ENCODE measurements around the gene PPFIBP1. TPM values are rescaled to one million over a fixed set of nuclear protein-coding genes. Genes with fewer than 3 reads are reported as not detected.
A peak's percentile ranks its signal among the peaks of the same experiment; 100 is the strongest.
"Not testable (repeated sequence)": the region's sequence is repeated elsewhere in the genome, so short reads cannot be mapped to it uniquely, and the experiment has no call there.

Gene PPFIBP1
- total and polyA plus RNA-seq, 4 experiments from 2014 or later: 2.1 to 6.5 (median 3.8) TPM

GRCh38 chr12:27651201-27651600 is 127.2 kb downstream of the PPFIBP1 start:
- Histone ChIP-seq H3K27me3 (ENCODE audit: insufficient read depth, low read length) (no peaks in the 10 kb centered on the region), H3K9me3 (ENCODE audit: control insufficient read depth in 1 of 2, low read length in 2 of 2) (no peaks in the 10 kb centered on the region), H3K4me3 (ENCODE audit: low read length in 2 of 2) (no peak overlapping the region), H3K4me1 (ENCODE audit: insufficient read depth, low read length) (no peaks in the 10 kb centered on the region), H3K27ac (ENCODE audit: low read depth, low read length) (no peak overlapping the region), H3K36me3 (ENCODE audit: insufficient read depth, low read length) (no peaks in the 10 kb centered on the region)
- Mint-ChIP-seq H3K27me3 (no peaks in the 10 kb centered on the region), H3K4me1 (peaks cover 0 to 2% (median 0%) of the 10 kb centered on the region in 4 donors), H3K27ac (no peak overlapping the region), H3K4me3 (no peak overlapping the region), H3K9me3 (no peaks in the 10 kb centered on the region), H3K36me3 (no peaks in the 10 kb centered on the region)
- DNase-seq: no peak
- CTCF ChIA-PET (ENCODE audit: partially characterized antibody): interaction anchor here (0.9 kb wide), 1 partner anchor 216 kb away, joined by 4 read pairs; no protein-coding TSS in a partner anchor
- POLR2A ChIA-PET (ENCODE audit: partially characterized antibody): no interaction called here
- intact Hi-C loops (cut with micrococcal nuclease): no loop called here

- Mint-ChIP-seq H3K36me3 (no peaks in the 10 kb centered on the region), H3K4me1 (peaks cover 0 to 2% (median 0%) of the 10 kb centered on the region in 4 donors), H3K4me3 (no peak overlapping the region), H3K27ac (no peak overlapping the region), H3K9me3 (no peaks in the 10 kb centered on the region), H3K27me3 (no peaks in the 10 kb centered on the region)
- ChIA-PET CTCF (ENCODE audit: partially characterized antibody) (interaction anchor here (0.8 to 1.8 kb wide), 6 partner anchors 8 to 218 kb away, joined by 3 to 11 read pairs (median 4); no protein-coding TSS in a partner anchor), POLR2A (ENCODE audit: partially characterized antibody) (no interaction called here)
- peak; percentile 18 to 32 (median 27) for DNase-seq
- no peak overlapping the region for H3K27ac ChIP-seq (ENCODE audit: low read depth, low read length)
- H3K4me3 ChIP-seq (ENCODE audit: low read length in 2 of 2): no peak overlapping the region
- no peaks in the 10 kb centered on the region for H3K27me3 ChIP-seq (ENCODE audit: insufficient read depth, low read length)
- H3K9me3 ChIP-seq (ENCODE audit: control insufficient read depth in 1 of 2, low read length in 2 of 2): no peaks in the 10 kb centered on the region
- H3K4me1 ChIP-seq (ENCODE audit: insufficient read depth, low read length): no peaks in the 10 kb centered on the region
- intact Hi-C loops (cut with micrococcal nuclease): loop anchor here (1.0 kb wide), 1 partner anchor 217 kb away; no protein-coding TSS in a partner anchor
- H3K36me3 ChIP-seq (ENCODE audit: insufficient read depth, low read length): no peaks in the 10 kb centered on the region
These were observed 128.3 kb downstream of the PPFIBP1 start for GRCh38 chr12:27652174-27652763.

DNA sequence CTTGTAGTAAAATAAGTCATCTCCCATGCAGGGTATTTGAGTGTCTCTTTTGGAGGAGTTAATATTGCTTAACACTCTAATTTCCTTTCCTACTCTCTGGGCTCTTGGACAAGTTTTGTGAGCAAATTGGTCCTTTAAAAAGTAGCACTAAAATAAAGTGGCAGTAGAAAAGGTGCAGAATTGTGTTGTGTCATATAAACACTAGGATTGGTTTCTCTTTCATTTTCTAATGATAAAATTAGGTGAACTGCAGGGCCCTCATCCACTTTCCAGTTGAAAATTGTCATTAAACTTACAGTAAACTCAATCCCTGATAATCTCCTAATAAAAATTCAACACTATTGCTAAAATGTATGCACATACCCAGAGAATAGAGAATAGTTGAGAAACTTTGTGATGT is 129.7 kb downstream of the PPFIBP1 start:
- Mint-ChIP-seq H3K9me3 (no peaks in the 10 kb centered on the region), H3K4me3 (no peak overlapping the region), H3K36me3 (no peaks in the 10 kb centered on the region), H3K27ac (no peak overlapping the region), H3K4me1 (peaks cover 0 to 2% (median 0%) of the 10 kb centered on the region in 4 donors), H3K27me3 (no peaks in the 10 kb centered on the region)
- ChIA-PET POLR2A (ENCODE audit: partially characterized antibody) (no interaction called here), CTCF (ENCODE audit: partially characterized antibody) (interaction anchor here (0.8 to 1.8 kb wide), 3 partner anchors 10 to 220 kb away, joined by 3 to 11 read pairs (median 8); no protein-coding TSS in a partner anchor)
- intact Hi-C loops (cut with micrococcal nuclease): no loop called here
- Histone ChIP-seq H3K36me3 (ENCODE audit: insufficient read depth, low read length) (no peaks in the 10 kb centered on the region), H3K27me3 (ENCODE audit: insufficient read depth, low read length) (no peaks in the 10 kb centered on the region), H3K27ac (ENCODE audit: low read depth, low read length) (no peak overlapping the region), H3K4me3 (ENCODE audit: low read length in 2 of 2) (no peak overlapping the region), H3K4me1 (ENCODE audit: insufficient read depth, low read length) (no peaks in the 10 kb centered on the region), H3K9me3 (ENCODE audit: control insufficient read depth in 1 of 2, low read length in 2 of 2) (no peaks in the 10 kb centered on the region)
- DNase-seq: no peak

GRCh38 chr12:27655476-27655875 is 131.5 kb downstream of the PPFIBP1 start:
- H3K36me3 ChIP-seq (ENCODE audit: insufficient read depth, low read length); POLR2A ChIA-PET (ENCODE audit: partially characterized antibody); H3K27me3 ChIP-seq (ENCODE audit: insufficient read depth, low read length); H3K4me3 Mint-ChIP-seq; H3K9me3 ChIP-seq (ENCODE audit: control insufficient read depth in 1 of 2, low read length in 2 of 2); H3K9me3 Mint-ChIP-seq; DNase-seq; H3K27me3 Mint-ChIP-seq; H3K36me3 Mint-ChIP-seq; H3K27ac ChIP-seq (ENCODE audit: low read depth, low read length); intact Hi-C loops (cut with micrococcal nuclease); H3K4me1 ChIP-seq (ENCODE audit: insufficient read depth, low read length); H3K4me1 Mint-ChIP-seq; H3K4me3 ChIP-seq (ENCODE audit: low read length in 2 of 2); H3K27ac Mint-ChIP-seq: not testable (repeated sequence)
- CTCF ChIA-PET (ENCODE audit: partially characterized antibody): interaction anchor here (1.6 kb wide), 1 partner anchor 221 kb away, joined by 8 read pairs; no protein-coding TSS in a partner anchor

GRCh38 chr12:27657296-27657695 is 133.3 kb downstream of the PPFIBP1 start:
- peaks cover 0 to 7% of the 10 kb centered on the region in 2 donors for H3K36me3 Mint-ChIP-seq
- ChIA-PET POLR2A (ENCODE audit: partially characterized antibody) (no interaction called here), CTCF (ENCODE audit: partially characterized antibody) (no interaction called here)
- H3K4me3 Mint-ChIP-seq: no peak overlapping the region
- H3K9me3 ChIP-seq (ENCODE audit: control insufficient read depth in 1 of 2, low read length in 2 of 2): no peaks in the 10 kb centered on the region
- H3K27me3 Mint-ChIP-seq: peaks cover 0 to 2% of the 10 kb centered on the region in 2 donors
- H3K27me3 ChIP-seq (ENCODE audit: insufficient read depth, low read length): no peaks in the 10 kb centered on the region
- DNase-seq: no peak
- no peaks in the 10 kb centered on the region for H3K4me1 ChIP-seq (ENCODE audit: insufficient read depth, low read length)
- H3K27ac ChIP-seq (ENCODE audit: low read depth, low read length): no peak overlapping the region
- no peaks in the 10 kb centered on the region for H3K9me3 Mint-ChIP-seq
- H3K4me3 ChIP-seq (ENCODE audit: low read length in 2 of 2): no peak overlapping the region
- intact Hi-C loops (cut with micrococcal nuclease): no loop called here
- peaks cover 0 to 2% (median 0%) of the 10 kb centered on the region in 4 donors for H3K4me1 Mint-ChIP-seq
- no peak overlapping the region for H3K27ac Mint-ChIP-seq
- no peaks in the 10 kb centered on the region for H3K36me3 ChIP-seq (ENCODE audit: insufficient read depth, low read length)

- H3K9me3 Mint-ChIP-seq: peaks cover 0 to 2% (median 0%) of the 10 kb centered on the region in 8 donors
- ChIA-PET POLR2A (ENCODE audit: partially characterized antibody) (no interaction called here), CTCF (ENCODE audit: partially characterized antibody) (no interaction called here)
- H3K9me3 ChIP-seq (ENCODE audit: control insufficient read depth in 1 of 2, low read length in 2 of 2): no peaks in the 10 kb centered on the region
- peaks cover 0 to 3% of the 10 kb centered on the region in 2 donors for H3K27me3 Mint-ChIP-seq
- intact Hi-C loops (cut with micrococcal nuclease): no loop called here
- H3K4me3 Mint-ChIP-seq: no peak overlapping the region
- H3K36me3 Mint-ChIP-seq: peaks cover 0 to 13% of the 10 kb centered on the region in 2 donors
- no peaks in the 10 kb centered on the region for H3K27me3 ChIP-seq (ENCODE audit: insufficient read depth, low read length)
- no peak for DNase-seq
- no peak overlapping the region for H3K27ac ChIP-seq (ENCODE audit: low read depth, low read length)
- H3K4me1 Mint-ChIP-seq: no peaks in the 10 kb centered on the region
- no peak overlapping the region for H3K27ac Mint-ChIP-seq
- no peaks in the 10 kb centered on the region for H3K4me1 ChIP-seq (ENCODE audit: insufficient read depth, low read length)
- no peaks in the 10 kb centered on the region for H3K36me3 ChIP-seq (ENCODE audit: insufficient read depth, low read length)
- H3K4me3 ChIP-seq (ENCODE audit: low read length in 2 of 2): no peak overlapping the region
These were observed 141.7 kb downstream of the PPFIBP1 start for GRCh38 chr12:27665704-27666103.

DNA sequence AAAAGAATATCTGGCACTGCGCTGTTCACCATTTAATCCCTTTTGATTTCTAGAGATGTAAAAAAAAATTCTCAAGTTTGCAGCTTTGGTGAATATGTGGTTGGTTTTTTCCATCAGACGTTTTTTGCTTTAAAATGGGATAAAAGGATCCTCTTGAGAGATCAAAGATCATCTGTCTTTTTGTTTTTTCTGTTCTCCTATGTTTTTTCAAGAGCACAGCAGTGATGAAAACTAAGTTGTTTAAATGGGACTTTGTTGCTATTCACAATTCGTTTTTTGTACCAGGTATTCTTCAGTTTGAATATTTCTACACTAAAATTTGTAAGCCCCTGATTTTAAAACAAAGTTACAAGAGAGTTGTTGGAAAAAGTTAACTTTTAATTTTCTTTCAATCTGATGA is 142.5 kb downstream of the PPFIBP1 start:
- Histone ChIP-seq H3K36me3 (ENCODE audit: insufficient read depth, low read length) (no peaks in the 10 kb centered on the region), H3K9me3 (ENCODE audit: control insufficient read depth in 1 of 2, low read length in 2 of 2) (no peaks in the 10 kb centered on the region), H3K4me1 (ENCODE audit: insufficient read depth, low read length) (no peaks in the 10 kb centered on the region), H3K27me3 (ENCODE audit: insufficient read depth, low read length) (no peaks in the 10 kb centered on the region), H3K27ac (ENCODE audit: low read depth, low read length) (no peak overlapping the region), H3K4me3 (ENCODE audit: low read length in 2 of 2) (no peak overlapping the region)
- CTCF ChIA-PET (ENCODE audit: partially characterized antibody): no interaction called here
- POLR2A ChIA-PET (ENCODE audit: partially characterized antibody): no interaction called here
- no peaks in the 10 kb centered on the region for H3K4me1 Mint-ChIP-seq
- peaks cover 0 to 10% of the 10 kb centered on the region in 2 donors for H3K36me3 Mint-ChIP-seq
- H3K27me3 Mint-ChIP-seq: peaks cover 0 to 3% of the 10 kb centered on the region in 2 donors
- no peak overlapping the region for H3K4me3 Mint-ChIP-seq
- H3K27ac Mint-ChIP-seq: no peak overlapping the region
- peaks cover 0 to 2% (median 0%) of the 10 kb centered on the region in 8 donors for H3K9me3 Mint-ChIP-seq
- intact Hi-C loops (cut with micrococcal nuclease): no loop called here
- no peak for DNase-seq
